Ascending aorta (tissue), 2 donors: ENCODE results near the gene ARL15. TPM values are rescaled to one million over a fixed set of nuclear protein-coding genes. Genes with fewer than 3 reads are reported as not detected.

ENCODE experiments used
- DNase-seq, 2 donors: peaks; one replicate each; pipeline ENCODE4 v3.0.0-alpha.2; 2019; ENCODE audit warnings: low spot score in 2 of 2
- H3K27ac ChIP-seq, 2 donors: fragments of 200-600 bp; sonication (generic); one replicate each; pipeline ENCODE4 v1.5.1; 2016 to 2017; ENCODE audit warnings: mild to moderate bottlenecking in 1 of 2
- H3K27me3 ChIP-seq: fragments of 200-600 bp; sonication (generic); one replicate; pipeline ENCODE4 v1.5.1; 2017
- H3K36me3 ChIP-seq, 2 donors: fragments of 200-600 bp; sonication (generic); one replicate each; pipeline ENCODE4 v1.5.1; 2016
- H3K4me1 ChIP-seq, 2 donors: fragments of 200-600 bp; sonication (generic); one replicate each; pipeline ENCODE4 v1.5.1; 2016 to 2017; ENCODE audit warnings: mild to moderate bottlenecking in 1 of 2
- H3K4me3 ChIP-seq, 2 donors: fragments of 200-600 bp; sonication (generic); one replicate each; pipeline ENCODE4 v1.5.1; 2016 to 2017; ENCODE audit warnings: mild to moderate bottlenecking in 1 of 2
- H3K9me3 ChIP-seq, 2 donors: fragments of 200-600 bp; sonication (generic); one replicate each; pipeline ENCODE4 v1.5.1; 2016
- intact Hi-C: fragments of 100-400 bp; cut with DNase I; formaldehyde crosslinking; loops from one replicate; pipeline ENCODE4 v1.15.1; 2023
- total RNA-seq: library from RNA; depleted of rRNA; stranded (reverse); fragments of >200 nt; gene quantifications from one replicate; pipeline ENCODE4 v1.1.0, GENCODE V29; 2016
- TF ChIP-seq, protein P1 (sequence below), 3 experiments: fragments of 200-600 bp in 2 of 3; fragments of 450-650 bp in 1 of 3; sonication (generic) in 2 of 3; IDR thresholded peaks; one replicate each; pipeline ENCODE4 v1.5.1; 2016 to 2019; ENCODE audit warnings: antibody characterized with exemption in 3 of 3, mild to moderate bottlenecking in 1 of 3, moderate library complexity in 1 of 3

The ARL15 gene
- total RNA-seq, 1 donor from 2014 or later = 12.5 TPM

DNA sequence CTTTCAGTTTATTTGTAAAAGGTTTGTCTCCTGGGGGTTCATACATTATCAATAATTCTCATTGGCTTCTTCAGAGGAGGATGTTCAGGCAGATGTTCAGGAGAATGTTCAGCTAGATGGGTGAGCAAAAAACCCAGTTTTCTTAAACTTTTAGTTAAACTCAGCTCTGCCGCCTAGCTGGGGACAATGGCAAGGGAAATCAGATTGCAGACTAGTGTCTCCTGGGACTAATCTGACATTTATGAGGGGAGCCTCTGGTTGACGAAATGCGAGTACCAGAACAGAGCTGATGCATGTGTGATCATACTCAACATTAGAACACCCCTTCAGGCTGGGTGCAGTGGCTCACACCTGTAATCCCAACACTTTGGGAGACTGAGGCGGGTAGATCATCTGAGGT lies 314.4 kb downstream of the ARL15 start:
- DNase-seq = no peak
- H3K27me3 ChIP-seq = no peaks in the 10 kb centered on the region
- no peak overlapping the region for H3K27ac ChIP-seq
- H3K36me3 ChIP-seq = no peaks in the 10 kb centered on the region
- H3K4me3 ChIP-seq = no peak overlapping the region
- intact Hi-C loops = loop anchor here (10.0 kb wide), 1 partner anchor 169 kb away; no protein-coding TSS in a partner anchor
- H3K9me3 ChIP-seq = no peaks in the 10 kb centered on the region
- TF ChIP-seq, protein P1, sequence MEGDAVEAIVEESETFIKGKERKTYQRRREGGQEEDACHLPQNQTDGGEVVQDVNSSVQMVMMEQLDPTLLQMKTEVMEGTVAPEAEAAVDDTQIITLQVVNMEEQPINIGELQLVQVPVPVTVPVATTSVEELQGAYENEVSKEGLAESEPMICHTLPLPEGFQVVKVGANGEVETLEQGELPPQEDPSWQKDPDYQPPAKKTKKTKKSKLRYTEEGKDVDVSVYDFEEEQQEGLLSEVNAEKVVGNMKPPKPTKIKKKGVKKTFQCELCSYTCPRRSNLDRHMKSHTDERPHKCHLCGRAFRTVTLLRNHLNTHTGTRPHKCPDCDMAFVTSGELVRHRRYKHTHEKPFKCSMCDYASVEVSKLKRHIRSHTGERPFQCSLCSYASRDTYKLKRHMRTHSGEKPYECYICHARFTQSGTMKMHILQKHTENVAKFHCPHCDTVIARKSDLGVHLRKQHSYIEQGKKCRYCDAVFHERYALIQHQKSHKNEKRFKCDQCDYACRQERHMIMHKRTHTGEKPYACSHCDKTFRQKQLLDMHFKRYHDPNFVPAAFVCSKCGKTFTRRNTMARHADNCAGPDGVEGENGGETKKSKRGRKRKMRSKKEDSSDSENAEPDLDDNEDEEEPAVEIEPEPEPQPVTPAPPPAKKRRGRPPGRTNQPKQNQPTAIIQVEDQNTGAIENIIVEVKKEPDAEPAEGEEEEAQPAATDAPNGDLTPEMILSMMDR (IDR thresholded peaks at IDR 0.05) = no peak
- no peaks in the 10 kb centered on the region for H3K4me1 ChIP-seq

DNA sequence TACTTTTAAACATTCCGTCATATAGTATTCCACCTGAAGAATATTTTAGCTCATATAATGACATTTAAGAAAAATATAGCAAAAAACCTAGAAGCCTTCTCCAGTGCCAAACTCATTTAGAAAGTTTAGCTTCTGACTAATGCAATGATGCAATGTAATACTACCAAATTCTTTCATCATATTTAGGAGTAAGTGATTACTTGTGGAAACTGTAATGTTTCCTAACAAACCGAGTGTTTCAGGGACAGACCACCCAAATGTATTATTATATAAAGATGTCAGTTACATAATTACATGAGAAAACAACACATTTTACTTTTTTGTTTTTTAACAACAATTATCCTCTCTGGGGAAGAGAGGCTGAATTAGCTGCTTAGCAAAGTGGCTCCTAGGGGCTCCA lies 316.2 kb downstream of the ARL15 start:
- H3K4me3 ChIP-seq = no peak overlapping the region
- intact Hi-C loops = loop anchor here (10.0 kb wide), 1 partner anchor 171 kb away; no protein-coding TSS in a partner anchor
- no peaks in the 10 kb centered on the region for H3K9me3 ChIP-seq
- no peaks in the 10 kb centered on the region for H3K36me3 ChIP-seq
- no peak overlapping the region for H3K27ac ChIP-seq
- H3K4me1 ChIP-seq = no peaks in the 10 kb centered on the region
- no peak for DNase-seq
- TF ChIP-seq, protein P1 (IDR thresholded peaks at IDR 0.05) = no peak
- no peaks in the 10 kb centered on the region for H3K27me3 ChIP-seq

DNA sequence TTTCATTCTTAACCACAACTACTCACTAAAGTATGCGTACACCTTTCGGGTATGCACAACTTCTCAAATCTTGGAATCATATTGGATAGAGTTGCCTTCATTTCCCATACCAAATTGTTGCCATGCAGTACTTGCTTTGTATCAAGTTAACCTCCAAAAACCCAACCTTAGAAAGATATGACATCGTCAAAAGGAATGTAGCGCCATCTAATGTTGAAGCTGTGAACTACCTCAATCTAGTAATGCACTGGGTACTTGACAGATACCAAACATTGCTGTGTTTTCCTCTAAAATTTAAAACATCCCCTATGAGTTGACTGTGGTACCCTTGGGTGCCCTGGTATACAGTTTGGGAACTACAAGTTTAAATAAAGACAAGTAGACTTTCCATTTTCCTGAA lies 318.4 kb downstream of the ARL15 start:
- H3K27me3 ChIP-seq = no peaks in the 10 kb centered on the region
- DNase-seq = no peak
- intact Hi-C loops = loop anchor here (10.0 kb wide), 1 partner anchor 173 kb away; no protein-coding TSS in a partner anchor
- no peak overlapping the region for H3K4me3 ChIP-seq
- TF ChIP-seq, protein P1 (IDR thresholded peaks at IDR 0.05) = peak in 1 of 3 experiments; percentile 8
- no peak overlapping the region for H3K27ac ChIP-seq
- no peaks in the 10 kb centered on the region for H3K9me3 ChIP-seq
- H3K4me1 ChIP-seq = no peaks in the 10 kb centered on the region
- no peaks in the 10 kb centered on the region for H3K36me3 ChIP-seq

DNA sequence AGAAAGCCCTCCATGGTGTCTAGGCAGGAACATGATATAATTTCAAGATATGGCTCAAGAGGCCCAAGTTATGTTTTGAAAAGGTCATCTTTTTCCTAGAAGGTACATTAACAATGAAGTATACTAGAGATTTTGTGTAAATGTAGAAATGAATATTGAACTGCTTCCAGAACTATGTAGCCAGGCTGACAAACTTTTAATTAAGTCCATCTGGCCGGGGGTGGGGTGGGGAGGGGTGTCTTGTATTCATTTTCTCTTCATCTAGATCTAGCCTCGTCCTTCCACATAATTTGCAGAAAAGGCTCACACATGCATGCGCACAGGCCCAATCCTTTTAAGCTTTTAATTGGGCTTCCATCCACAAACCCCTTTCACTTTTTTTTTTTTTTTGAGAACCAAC lies 323.3 kb downstream of the ARL15 start:
- H3K9me3 ChIP-seq = no peaks in the 10 kb centered on the region
- intact Hi-C loops = no loop called here
- H3K4me1 ChIP-seq = no peaks in the 10 kb centered on the region
- no peaks in the 10 kb centered on the region for H3K27me3 ChIP-seq
- H3K36me3 ChIP-seq = no peaks in the 10 kb centered on the region
- TF ChIP-seq, protein P1 (IDR thresholded peaks at IDR 0.05) = no peak
- no peak overlapping the region for H3K27ac ChIP-seq
- no peak for DNase-seq
- H3K4me3 ChIP-seq = no peak overlapping the region

DNA sequence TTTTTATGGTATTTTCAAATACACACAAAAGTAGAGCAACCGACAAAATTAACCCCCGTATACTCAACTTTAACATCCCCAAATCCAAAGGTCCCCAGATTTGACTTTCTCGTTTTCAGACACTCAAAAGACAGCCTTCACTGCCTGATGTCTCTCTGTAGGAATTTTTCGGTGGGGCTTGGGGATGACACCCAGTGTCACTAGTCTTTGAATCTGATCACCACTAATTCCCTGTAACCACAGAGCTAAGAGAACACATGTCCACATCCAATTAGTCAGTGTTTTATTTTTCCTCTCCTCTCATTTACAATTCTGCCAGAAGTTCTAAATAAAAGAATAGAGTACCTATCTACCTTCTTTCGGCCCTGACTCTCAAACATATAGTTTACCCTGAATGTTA lies 324.6 kb downstream of the ARL15 start:
- no peak overlapping the region for H3K27ac ChIP-seq
- H3K9me3 ChIP-seq = no peaks in the 10 kb centered on the region
- TF ChIP-seq, protein P1 (IDR thresholded peaks at IDR 0.05) = no peak
- no peaks in the 10 kb centered on the region for H3K27me3 ChIP-seq
- intact Hi-C loops = no loop called here
- H3K36me3 ChIP-seq = no peaks in the 10 kb centered on the region
- H3K4me3 ChIP-seq = no peak overlapping the region
- H3K4me1 ChIP-seq = no peaks in the 10 kb centered on the region
- no peak for DNase-seq

DNA sequence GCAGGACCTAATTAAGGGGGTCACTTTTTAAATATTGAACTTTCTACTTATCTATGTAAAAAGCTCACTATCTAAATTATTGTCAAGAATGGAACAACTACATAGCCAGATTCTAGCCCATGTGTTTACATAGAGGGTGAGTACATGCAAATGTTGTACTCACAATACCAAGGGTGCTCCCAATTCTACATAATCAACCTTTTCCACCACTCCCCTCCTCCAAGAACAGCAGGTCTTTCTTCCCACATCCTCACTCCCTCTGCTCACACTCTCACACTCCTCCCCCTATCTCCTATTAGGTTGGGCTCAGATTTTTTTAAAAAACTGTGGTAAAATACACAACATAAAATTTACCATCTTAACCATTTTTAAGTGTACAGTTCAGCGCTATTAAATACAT lies 325.4 kb downstream of the ARL15 start:
- DNase-seq = no peak
- Histone ChIP-seq H3K4me3 (no peak overlapping the region), H3K9me3 (peaks cover 0 to 3% of the 10 kb centered on the region in 2 donors), H3K36me3 (no peaks in the 10 kb centered on the region), H3K4me1 (no peaks in the 10 kb centered on the region), H3K27me3 (no peaks in the 10 kb centered on the region), H3K27ac (no peak overlapping the region)
- intact Hi-C loops = no loop called here
- TF ChIP-seq, protein P1 (IDR thresholded peaks at IDR 0.05) = no peak
